ENCODE results near the gene SLC51A. TPM values are rescaled to one million over a fixed set of nuclear protein-coding genes. Genes with fewer than 3 reads are reported as not detected.

The SLC51A gene
- total and polyA plus RNA-seq, 2 donors (not counting 1 experiment from before 2014, with no cell fraction given), result not detected

DNA sequence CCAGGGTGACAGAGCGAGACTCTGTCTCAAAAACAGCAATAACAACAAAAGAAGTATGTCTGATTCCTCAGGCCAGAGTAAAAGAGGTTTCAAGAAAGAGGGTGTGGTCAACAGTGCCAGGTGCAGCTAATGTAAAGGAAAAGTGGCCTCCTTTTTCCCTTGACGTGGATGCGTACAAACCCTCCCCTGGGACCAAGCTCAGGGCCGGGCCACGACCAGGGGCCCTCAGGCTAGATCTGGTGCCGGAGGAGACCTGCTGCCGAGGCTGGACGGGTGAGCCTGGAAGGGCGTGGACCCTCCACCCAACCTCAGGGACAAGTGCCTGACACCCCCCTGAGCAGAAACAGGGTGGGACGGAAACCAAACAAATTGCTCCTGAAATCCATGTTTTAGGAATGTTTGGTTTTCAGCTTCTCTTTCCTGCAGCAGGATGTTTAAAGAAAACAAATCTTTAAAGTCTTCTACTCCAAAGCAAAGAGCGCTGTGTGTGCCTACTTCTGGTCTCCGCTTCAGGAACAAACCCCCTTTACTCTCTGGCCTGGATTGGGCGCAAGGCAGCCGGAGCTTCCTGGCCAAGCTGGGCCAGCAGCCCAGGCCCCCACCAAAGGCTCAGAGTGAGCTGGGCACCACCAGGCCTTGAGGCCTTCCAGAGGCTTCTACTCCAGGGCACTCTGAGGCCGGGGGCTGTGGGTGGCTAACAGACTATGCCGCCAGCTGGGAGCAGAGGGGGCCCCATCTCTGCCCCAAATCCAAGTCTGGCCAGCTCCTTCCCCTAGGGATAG is 26.6 kb upstream of the SLC51A start:
- peaks cover 0 to 5% (median 0%) of the 10 kb centered on the region in 3 donors for H3K9me3 ChIP-seq (ENCODE audit: control extremely low read depth in 1 of 3, control insufficient read depth in 2 of 3, insufficient read depth in 1 of 3, low read length in 2 of 3)
- POLR2A ChIA-PET, result interaction anchor here (0.5 kb wide), 1 partner anchor 22 kb away, joined by 7 read pairs; no protein-coding TSS in a partner anchor
- ATAC-seq (ENCODE audit: low read depth) (no peak), DNase-seq (no peak)
- H3K4me3 ChIP-seq (ENCODE audit: control extremely low read depth in 1 of 5, extremely low read depth in 1 of 5, insufficient read depth in 1 of 5, low read depth in 2 of 5, low read length in 4 of 5), result no peak overlapping the region
- 69% methylated on average over 6 of the region's 16 CpGs for WGBS (ENCODE audit: insufficient coverage)
- peaks cover 41 to 67% of the 10 kb centered on the region in 2 donors for H3K4me1 ChIP-seq (ENCODE audit: control insufficient read depth in 2 of 2, insufficient read depth in 2 of 2, low read length in 2 of 2)
- H3K4me1 Mint-ChIP-seq, result peaks cover 49% of the 10 kb centered on the region
- H3K27me3 ChIP-seq (replicated peaks in 1 of 4; ENCODE audit: control extremely low read depth in 1 of 4, control insufficient read depth in 3 of 4, insufficient read depth in 4 of 4, low read length in 3 of 4), result no peaks in the 10 kb centered on the region
- H3K27ac ChIP-seq (ENCODE audit: low read length in 2 of 2), result no peak overlapping the region
- intact Hi-C loops (cut with micrococcal nuclease), result no loop called here
- no peaks in the 10 kb centered on the region for H3K9me3 Mint-ChIP-seq (ENCODE audit: insufficient read depth)
- TF ChIP-seq EZH2 (IDR thresholded peaks at IDR 0.05; ENCODE audit: borderline replicate concordance, insufficient read depth, low read depth, low read length, poor library complexity, severe bottlenecking), result no peak
- TF ChIP-seq, protein P1, sequence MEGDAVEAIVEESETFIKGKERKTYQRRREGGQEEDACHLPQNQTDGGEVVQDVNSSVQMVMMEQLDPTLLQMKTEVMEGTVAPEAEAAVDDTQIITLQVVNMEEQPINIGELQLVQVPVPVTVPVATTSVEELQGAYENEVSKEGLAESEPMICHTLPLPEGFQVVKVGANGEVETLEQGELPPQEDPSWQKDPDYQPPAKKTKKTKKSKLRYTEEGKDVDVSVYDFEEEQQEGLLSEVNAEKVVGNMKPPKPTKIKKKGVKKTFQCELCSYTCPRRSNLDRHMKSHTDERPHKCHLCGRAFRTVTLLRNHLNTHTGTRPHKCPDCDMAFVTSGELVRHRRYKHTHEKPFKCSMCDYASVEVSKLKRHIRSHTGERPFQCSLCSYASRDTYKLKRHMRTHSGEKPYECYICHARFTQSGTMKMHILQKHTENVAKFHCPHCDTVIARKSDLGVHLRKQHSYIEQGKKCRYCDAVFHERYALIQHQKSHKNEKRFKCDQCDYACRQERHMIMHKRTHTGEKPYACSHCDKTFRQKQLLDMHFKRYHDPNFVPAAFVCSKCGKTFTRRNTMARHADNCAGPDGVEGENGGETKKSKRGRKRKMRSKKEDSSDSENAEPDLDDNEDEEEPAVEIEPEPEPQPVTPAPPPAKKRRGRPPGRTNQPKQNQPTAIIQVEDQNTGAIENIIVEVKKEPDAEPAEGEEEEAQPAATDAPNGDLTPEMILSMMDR (IDR thresholded peaks at IDR 0.05), result no peak
- no peak overlapping the region for H3K9ac ChIP-seq (ENCODE audit: low read length)
- no peaks in the 10 kb centered on the region for H3K79me2 ChIP-seq (ENCODE audit: control insufficient read depth, insufficient read depth, low read length)
- CTCF ChIA-PET, result interaction anchor here (1.3 to 11.5 kb wide), 2 partner anchors 10 to 115 kb away, joined by 4 to 467 read pairs; no protein-coding TSS in a partner anchor
- peak overlapping the region; percentile 84 for H3K27ac Mint-ChIP-seq
- H4K20me1 ChIP-seq (ENCODE audit: control insufficient read depth, insufficient read depth, low read length, poor library complexity, severe bottlenecking), result no peaks in the 10 kb centered on the region
- H3K36me3 ChIP-seq (replicated peaks in 1 of 2; ENCODE audit: control extremely low read depth in 1 of 2, control insufficient read depth in 1 of 2, extremely low read depth in 1 of 2, insufficient read depth in 2 of 2, low read length in 1 of 2), result no peaks in the 10 kb centered on the region
- no peak overlapping the region for H2AFZ ChIP-seq (ENCODE audit: insufficient read depth, low read depth, low read length, poor library complexity, severe bottlenecking)
- H3K4me3 Mint-ChIP-seq, result peak overlapping the region; percentile 49
- no peaks in the 10 kb centered on the region for H3K27me3 Mint-ChIP-seq
- no peak overlapping the region for H3K4me2 ChIP-seq (replicated peaks; ENCODE audit: low read depth, low read length, poor library complexity, severe bottlenecking)

DNA sequence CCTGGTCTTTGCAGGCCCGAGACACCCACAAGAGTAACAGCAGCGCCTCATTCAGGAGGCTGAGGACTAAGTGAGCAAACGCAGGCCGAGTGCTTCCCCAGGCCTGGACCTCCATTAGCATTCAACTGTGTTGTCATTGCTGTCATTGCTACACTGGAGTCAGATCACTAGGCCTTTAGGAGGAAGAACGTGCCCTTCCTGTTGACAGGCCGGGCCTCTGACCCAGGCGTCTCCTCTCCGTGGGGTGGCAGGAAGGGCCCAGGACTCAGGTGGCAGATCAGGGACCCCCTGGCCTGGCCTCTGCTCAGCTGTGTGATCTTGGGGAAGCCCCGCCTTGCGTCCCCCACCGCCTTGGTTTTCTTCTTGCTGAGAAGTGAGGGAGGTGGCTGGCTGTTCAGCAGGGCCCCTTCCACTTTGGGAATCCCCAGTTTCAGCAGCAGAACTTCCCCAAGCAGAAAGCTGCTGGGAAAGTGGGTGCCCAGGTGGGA is 24.3 kb upstream of the SLC51A start:
- peak overlapping the region; percentile 44 for H3K9ac ChIP-seq (ENCODE audit: low read length)
- peak overlapping the region; percentile 91 to 94 for H3K27ac ChIP-seq (ENCODE audit: low read length in 2 of 2)
- DNase-seq (peak; percentile 92), ATAC-seq (ENCODE audit: low read depth) (peak; percentile 65)
- H3K4me3 ChIP-seq (ENCODE audit: control extremely low read depth in 1 of 5, extremely low read depth in 1 of 5, insufficient read depth in 1 of 5, low read depth in 2 of 5, low read length in 4 of 5), result no peak overlapping the region
- no peaks in the 10 kb centered on the region for H3K27me3 Mint-ChIP-seq
- H3K27me3 ChIP-seq (replicated peaks in 1 of 4; ENCODE audit: control extremely low read depth in 1 of 4, control insufficient read depth in 3 of 4, insufficient read depth in 4 of 4, low read length in 3 of 4), result no peaks in the 10 kb centered on the region
- POLR2A ChIA-PET, result interaction anchor here (1.0 to 3.5 kb wide), 4 partner anchors 10 to 120 kb away, joined by 3 to 11 read pairs (median 6); no protein-coding TSS in a partner anchor
- CTCF ChIA-PET, result interaction anchor here (0.8 to 11.5 kb wide), 2 partner anchors 11 to 117 kb away, joined by 4 to 467 read pairs; no protein-coding TSS in a partner anchor
- peaks cover 39 to 68% of the 10 kb centered on the region in 2 donors for H3K4me1 ChIP-seq (ENCODE audit: control insufficient read depth in 2 of 2, insufficient read depth in 2 of 2, low read length in 2 of 2)
- H3K27ac Mint-ChIP-seq, result peak overlapping the region; percentile 98
- H3K79me2 ChIP-seq (ENCODE audit: control insufficient read depth, insufficient read depth, low read length), result no peaks in the 10 kb centered on the region
- peaks cover 40% of the 10 kb centered on the region for H3K4me1 Mint-ChIP-seq
- no peaks in the 10 kb centered on the region for H4K20me1 ChIP-seq (ENCODE audit: control insufficient read depth, insufficient read depth, low read length, poor library complexity, severe bottlenecking)
- H2AFZ ChIP-seq (ENCODE audit: insufficient read depth, low read depth, low read length, poor library complexity, severe bottlenecking), result peak overlapping the region; percentile 80
- 29% methylated on average over 11 of the region's 11 CpGs for WGBS (ENCODE audit: insufficient coverage)
- H3K9me3 ChIP-seq (ENCODE audit: control extremely low read depth in 1 of 3, control insufficient read depth in 2 of 3, insufficient read depth in 1 of 3, low read length in 2 of 3), result no peaks in the 10 kb centered on the region
- TF ChIP-seq, protein P1 (IDR thresholded peaks at IDR 0.05), result no peak
- no peak for TF ChIP-seq EZH2 (IDR thresholded peaks at IDR 0.05; ENCODE audit: borderline replicate concordance, insufficient read depth, low read depth, low read length, poor library complexity, severe bottlenecking)
- intact Hi-C loops (cut with micrococcal nuclease), result loop anchor here (1.0 kb wide), 2 partner anchors 12 to 110 kb away; partner anchors contain the start of gene TFRC
- H3K36me3 ChIP-seq (replicated peaks in 1 of 2; ENCODE audit: control extremely low read depth in 1 of 2, control insufficient read depth in 1 of 2, extremely low read depth in 1 of 2, insufficient read depth in 2 of 2, low read length in 1 of 2), result no peaks in the 10 kb centered on the region
- H3K9me3 Mint-ChIP-seq (ENCODE audit: insufficient read depth), result no peaks in the 10 kb centered on the region
- H3K4me2 ChIP-seq (replicated peaks; ENCODE audit: low read depth, low read length, poor library complexity, severe bottlenecking), result peak overlapping the region; percentile 65
- peak overlapping the region; percentile 80 for H3K4me3 Mint-ChIP-seq

Data from B cell (primary cell).